ENCODE results near the gene RTN4. TPM values are rescaled to one million over a fixed set of nuclear protein-coding genes. Genes with fewer than 3 reads are reported as not detected.
"Not testable (repeated sequence)": the region's sequence is repeated elsewhere in the genome, so short reads cannot be mapped to it uniquely, and the experiment has no call there.

The RTN4 gene
- total RNA-seq, 1 experiment from 2014 or later: 236 TPM

DNA sequence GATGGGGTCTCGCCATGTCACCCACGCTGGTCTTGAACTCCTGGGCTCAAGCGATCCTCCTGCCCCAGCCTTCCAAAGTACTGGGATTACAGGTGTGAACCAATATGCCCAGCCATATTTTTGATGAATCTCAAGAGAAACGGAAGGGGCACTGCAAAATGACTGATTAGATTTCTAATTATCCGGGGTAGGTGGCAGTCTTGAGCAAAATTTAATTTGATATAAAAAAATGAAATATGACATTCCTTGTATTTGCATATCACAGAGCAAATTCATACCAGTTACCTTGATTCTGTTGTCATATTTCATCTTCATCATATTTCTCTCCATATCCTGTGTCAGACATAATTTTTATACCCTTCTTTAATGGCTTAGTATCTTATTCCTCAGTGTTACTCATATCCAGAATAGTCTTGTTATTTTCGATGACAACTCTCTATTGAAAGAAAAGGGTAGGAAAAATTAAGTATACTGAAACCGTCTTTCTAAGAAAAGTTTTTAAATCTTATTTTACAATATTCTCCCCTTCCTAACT, 30.0 kb upstream of the RTN4 start:
- ChIA-PET POLR2A (no interaction called here), CTCF (no interaction called here)
- intact Hi-C loops (cut with micrococcal nuclease; ENCODE audit: unreplicated experiment): no loop called here
- Mint-ChIP-seq H3K4me3 (ENCODE audit: unreplicated experiment) (no peak overlapping the region), H3K9me3 (ENCODE audit: unreplicated experiment) (peaks cover 12% of the 10 kb centered on the region), H3K36me3 (ENCODE audit: insufficient read depth, unreplicated experiment) (no peaks in the 10 kb centered on the region), H3K27me3 (ENCODE audit: insufficient read depth, unreplicated experiment) (no peaks in the 10 kb centered on the region), H3K27ac (ENCODE audit: unreplicated experiment) (no peak overlapping the region), H3K4me1 (ENCODE audit: low read depth, unreplicated experiment) (no peaks in the 10 kb centered on the region)
- H3K4me1 ChIP-seq: no peaks in the 10 kb centered on the region
- H3K9me3 ChIP-seq: no peaks in the 10 kb centered on the region
- TF ChIP-seq, protein P1, sequence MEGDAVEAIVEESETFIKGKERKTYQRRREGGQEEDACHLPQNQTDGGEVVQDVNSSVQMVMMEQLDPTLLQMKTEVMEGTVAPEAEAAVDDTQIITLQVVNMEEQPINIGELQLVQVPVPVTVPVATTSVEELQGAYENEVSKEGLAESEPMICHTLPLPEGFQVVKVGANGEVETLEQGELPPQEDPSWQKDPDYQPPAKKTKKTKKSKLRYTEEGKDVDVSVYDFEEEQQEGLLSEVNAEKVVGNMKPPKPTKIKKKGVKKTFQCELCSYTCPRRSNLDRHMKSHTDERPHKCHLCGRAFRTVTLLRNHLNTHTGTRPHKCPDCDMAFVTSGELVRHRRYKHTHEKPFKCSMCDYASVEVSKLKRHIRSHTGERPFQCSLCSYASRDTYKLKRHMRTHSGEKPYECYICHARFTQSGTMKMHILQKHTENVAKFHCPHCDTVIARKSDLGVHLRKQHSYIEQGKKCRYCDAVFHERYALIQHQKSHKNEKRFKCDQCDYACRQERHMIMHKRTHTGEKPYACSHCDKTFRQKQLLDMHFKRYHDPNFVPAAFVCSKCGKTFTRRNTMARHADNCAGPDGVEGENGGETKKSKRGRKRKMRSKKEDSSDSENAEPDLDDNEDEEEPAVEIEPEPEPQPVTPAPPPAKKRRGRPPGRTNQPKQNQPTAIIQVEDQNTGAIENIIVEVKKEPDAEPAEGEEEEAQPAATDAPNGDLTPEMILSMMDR (IDR thresholded peaks at IDR 0.05; ENCODE audit: insufficient read depth in 1 of 2, low read depth in 1 of 2, low read length in 1 of 2, severe bottlenecking in 1 of 2, unreplicated experiment in 1 of 2): no peak
- H3K36me3 ChIP-seq (ENCODE audit: control insufficient read depth, insufficient read depth, low read length): no peaks in the 10 kb centered on the region
- no peaks in the 10 kb centered on the region for H3K27me3 ChIP-seq (replicated peaks; ENCODE audit: control insufficient read depth, insufficient read depth, low read length)
- no TSS peak for BruUV-seq (replicated peaks)
- H3K4me3 ChIP-seq (ENCODE audit: low read depth, low read length): no peak overlapping the region
- DNase-seq: no peak

DNA sequence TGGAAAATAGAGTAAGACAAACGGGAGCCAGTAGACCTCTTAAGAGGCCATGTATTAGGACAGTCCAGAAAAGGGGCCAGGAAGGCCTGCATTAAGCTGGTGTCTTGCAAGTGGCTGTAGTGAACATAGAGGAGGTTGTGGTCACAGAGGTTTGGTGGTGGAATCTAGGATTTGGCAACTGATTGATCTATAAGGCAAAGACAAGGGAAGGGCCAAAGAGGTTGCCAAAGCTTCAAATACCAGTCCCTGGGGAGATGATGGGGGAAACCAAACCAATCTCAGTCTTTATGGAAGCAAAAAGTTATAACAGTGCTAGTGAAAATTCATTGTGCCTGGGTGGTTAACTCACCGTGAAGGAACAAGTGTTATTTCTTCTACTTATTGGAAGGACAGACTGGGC, 28.7 kb upstream of the RTN4 start:
- Mint-ChIP-seq H3K27me3 (ENCODE audit: insufficient read depth, unreplicated experiment) (no peaks in the 10 kb centered on the region), H3K27ac (ENCODE audit: unreplicated experiment) (no peak overlapping the region), H3K4me3 (ENCODE audit: unreplicated experiment) (no peak overlapping the region), H3K4me1 (ENCODE audit: low read depth, unreplicated experiment) (no peaks in the 10 kb centered on the region), H3K36me3 (ENCODE audit: insufficient read depth, unreplicated experiment) (no peaks in the 10 kb centered on the region), H3K9me3 (ENCODE audit: unreplicated experiment) (peaks cover 12% of the 10 kb centered on the region)
- no TSS peak for BruUV-seq (replicated peaks)
- Histone ChIP-seq H3K36me3 (ENCODE audit: control insufficient read depth, insufficient read depth, low read length) (no peaks in the 10 kb centered on the region), H3K4me1 (no peaks in the 10 kb centered on the region), H3K4me3 (ENCODE audit: low read depth, low read length) (no peak overlapping the region), H3K27me3 (replicated peaks; ENCODE audit: control insufficient read depth, insufficient read depth, low read length) (no peaks in the 10 kb centered on the region), H3K9me3 (no peaks in the 10 kb centered on the region)
- DNase-seq: no peak
- TF ChIP-seq, protein P1 (IDR thresholded peaks at IDR 0.05; ENCODE audit: insufficient read depth in 1 of 2, low read depth in 1 of 2, low read length in 1 of 2, severe bottlenecking in 1 of 2, unreplicated experiment in 1 of 2): no peak
- POLR2A ChIA-PET: no interaction called here
- intact Hi-C loops (cut with micrococcal nuclease; ENCODE audit: unreplicated experiment): no loop called here
- CTCF ChIA-PET: no interaction called here

DNA sequence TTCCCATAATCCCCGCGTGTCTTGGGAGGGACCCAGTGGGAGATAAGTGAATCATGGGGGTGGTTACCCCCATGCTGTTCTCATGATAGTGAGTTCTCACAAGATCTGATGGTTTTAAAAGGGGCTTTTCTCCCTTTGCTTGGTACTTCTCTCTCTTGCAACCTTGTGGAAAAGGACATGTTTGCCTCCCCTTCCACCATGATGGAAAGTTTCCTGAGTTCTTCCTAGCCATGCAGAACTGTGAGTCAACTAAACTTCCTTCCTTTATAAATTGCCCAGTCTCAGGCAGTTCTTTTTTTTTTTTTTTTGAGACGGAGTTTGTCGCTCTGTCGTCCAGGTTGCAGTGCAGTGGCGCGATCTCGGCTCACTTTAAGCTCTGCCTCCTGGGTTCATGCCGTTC, 26.5 kb upstream of the RTN4 start:
- intact Hi-C loops (cut with micrococcal nuclease; ENCODE audit: unreplicated experiment): no loop called here
- DNase-seq: no peak
- Mint-ChIP-seq H3K9me3 (ENCODE audit: unreplicated experiment) (peaks cover 12% of the 10 kb centered on the region), H3K36me3 (ENCODE audit: insufficient read depth, unreplicated experiment) (no peaks in the 10 kb centered on the region), H3K4me1 (ENCODE audit: low read depth, unreplicated experiment) (no peaks in the 10 kb centered on the region), H3K27me3 (ENCODE audit: insufficient read depth, unreplicated experiment) (no peaks in the 10 kb centered on the region), H3K4me3 (ENCODE audit: unreplicated experiment) (no peak overlapping the region), H3K27ac (ENCODE audit: unreplicated experiment) (no peak overlapping the region)
- Histone ChIP-seq H3K4me1 (no peaks in the 10 kb centered on the region), H3K36me3 (ENCODE audit: control insufficient read depth, insufficient read depth, low read length) (no peaks in the 10 kb centered on the region), H3K27me3 (replicated peaks; ENCODE audit: control insufficient read depth, insufficient read depth, low read length) (no peaks in the 10 kb centered on the region), H3K4me3 (ENCODE audit: low read depth, low read length) (no peak overlapping the region), H3K9me3 (no peaks in the 10 kb centered on the region)
- BruUV-seq (replicated peaks): no TSS peak
- TF ChIP-seq, protein P1 (IDR thresholded peaks at IDR 0.05; ENCODE audit: insufficient read depth in 1 of 2, low read depth in 1 of 2, low read length in 1 of 2, severe bottlenecking in 1 of 2, unreplicated experiment in 1 of 2): no peak
- POLR2A ChIA-PET: no interaction called here
- CTCF ChIA-PET: no interaction called here

DNA sequence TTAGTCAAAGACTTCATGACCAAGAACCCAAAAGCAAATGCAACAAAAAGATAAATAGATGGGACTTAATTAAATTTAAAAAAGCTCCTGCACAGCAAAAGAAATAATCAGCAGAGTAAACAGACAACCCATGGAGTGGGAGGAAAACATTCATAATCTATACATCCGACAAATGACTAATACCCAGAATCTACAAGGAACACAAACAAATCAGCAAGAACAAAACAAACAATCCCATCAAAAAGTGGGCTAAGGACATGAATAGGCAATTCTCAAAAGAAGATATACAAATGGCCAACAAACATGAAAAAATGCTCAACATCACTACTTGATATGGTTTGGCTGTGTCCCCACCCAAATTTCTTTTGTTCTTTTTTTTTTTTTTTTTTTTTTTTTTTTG, 25.8 kb upstream of the RTN4 start:
- H3K4me1 Mint-ChIP-seq (ENCODE audit: low read depth, unreplicated experiment); H3K36me3 Mint-ChIP-seq (ENCODE audit: insufficient read depth, unreplicated experiment); POLR2A ChIA-PET; H3K4me3 ChIP-seq (ENCODE audit: low read depth, low read length); H3K27me3 ChIP-seq (replicated peaks; ENCODE audit: control insufficient read depth, insufficient read depth, low read length); H3K27me3 Mint-ChIP-seq (ENCODE audit: insufficient read depth, unreplicated experiment); DNase-seq; CTCF ChIA-PET; BruUV-seq (replicated peaks); H3K4me1 ChIP-seq; H3K4me3 Mint-ChIP-seq (ENCODE audit: unreplicated experiment); intact Hi-C loops (cut with micrococcal nuclease; ENCODE audit: unreplicated experiment); H3K9me3 ChIP-seq; H3K36me3 ChIP-seq (ENCODE audit: control insufficient read depth, insufficient read depth, low read length); H3K27ac Mint-ChIP-seq (ENCODE audit: unreplicated experiment): not testable (repeated sequence)
- H3K9me3 Mint-ChIP-seq (ENCODE audit: unreplicated experiment): peaks cover 11% of the 10 kb centered on the region
